ENCODE measurements around the gene VPS51. TPM values are rescaled to one million over a fixed set of nuclear protein-coding genes. Genes with fewer than 3 reads are reported as not detected.

VPS51 gene
- total and polyA plus RNA-seq, 12 donors = 28.0 to 269 (median 146) TPM

DNA sequence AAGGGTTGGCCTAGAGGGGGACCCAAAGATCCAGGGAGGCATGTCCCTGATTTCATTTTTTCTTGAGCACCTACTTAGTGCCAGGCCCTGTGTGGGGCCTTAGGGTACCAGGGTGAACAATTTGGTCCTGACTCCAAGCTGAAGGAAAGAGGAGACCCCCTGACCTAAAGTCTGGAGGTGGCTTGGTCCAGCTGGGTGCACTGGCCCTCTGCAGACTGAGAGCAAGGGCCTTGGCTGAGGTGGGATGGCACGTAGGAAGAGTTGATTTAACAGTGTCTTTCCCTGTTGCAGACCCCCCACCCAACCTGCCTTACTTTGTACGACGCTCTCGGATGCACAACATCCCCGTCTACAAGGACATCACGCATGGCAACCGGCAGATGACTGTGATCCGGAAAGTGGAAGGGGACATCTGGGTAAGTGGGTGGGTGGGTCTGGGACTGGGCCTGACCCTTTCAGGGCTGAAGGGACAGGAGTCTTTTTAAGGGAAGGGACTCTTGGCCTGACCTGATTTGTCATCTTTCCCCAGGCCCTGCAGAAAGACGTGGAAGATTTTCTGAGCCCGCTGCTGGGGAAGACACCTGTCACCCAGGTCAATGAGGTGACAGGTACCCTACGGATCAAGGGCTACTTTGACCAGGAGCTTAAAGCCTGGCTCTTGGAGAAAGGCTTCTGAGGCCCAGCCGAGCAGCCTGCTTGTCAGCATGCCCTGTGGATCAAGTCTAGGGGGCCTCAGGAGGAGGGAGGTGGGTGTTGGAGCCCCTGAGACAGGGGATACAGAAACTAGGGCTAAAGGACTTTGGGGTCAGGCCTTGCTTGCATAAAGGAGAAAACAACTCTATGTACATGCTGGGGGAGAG lies 29.4 kb downstream of the VPS51 start:
- peak in 4 of 7 donors; percentile 4 to 51 (median 13) for DNase-seq
- 83 to 87% (median 86%) methylated on average over 9 to 12 of the region's 12 CpGs for WGBS, 4 donors
- TF ChIP-seq, protein P1, sequence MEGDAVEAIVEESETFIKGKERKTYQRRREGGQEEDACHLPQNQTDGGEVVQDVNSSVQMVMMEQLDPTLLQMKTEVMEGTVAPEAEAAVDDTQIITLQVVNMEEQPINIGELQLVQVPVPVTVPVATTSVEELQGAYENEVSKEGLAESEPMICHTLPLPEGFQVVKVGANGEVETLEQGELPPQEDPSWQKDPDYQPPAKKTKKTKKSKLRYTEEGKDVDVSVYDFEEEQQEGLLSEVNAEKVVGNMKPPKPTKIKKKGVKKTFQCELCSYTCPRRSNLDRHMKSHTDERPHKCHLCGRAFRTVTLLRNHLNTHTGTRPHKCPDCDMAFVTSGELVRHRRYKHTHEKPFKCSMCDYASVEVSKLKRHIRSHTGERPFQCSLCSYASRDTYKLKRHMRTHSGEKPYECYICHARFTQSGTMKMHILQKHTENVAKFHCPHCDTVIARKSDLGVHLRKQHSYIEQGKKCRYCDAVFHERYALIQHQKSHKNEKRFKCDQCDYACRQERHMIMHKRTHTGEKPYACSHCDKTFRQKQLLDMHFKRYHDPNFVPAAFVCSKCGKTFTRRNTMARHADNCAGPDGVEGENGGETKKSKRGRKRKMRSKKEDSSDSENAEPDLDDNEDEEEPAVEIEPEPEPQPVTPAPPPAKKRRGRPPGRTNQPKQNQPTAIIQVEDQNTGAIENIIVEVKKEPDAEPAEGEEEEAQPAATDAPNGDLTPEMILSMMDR (IDR thresholded peaks at IDR 0.05) = no peak
- TF ChIP-seq POLR2A (IDR thresholded peaks at IDR 0.05) = no peak
- H3K27me3 ChIP-seq = no peaks in the 10 kb centered on the region
- no peaks in the 10 kb centered on the region for H3K9me3 ChIP-seq (replicated peaks in 1 of 3)
- peaks cover 0 to 66% of the 10 kb centered on the region in 2 donors for H3K36me3 ChIP-seq (replicated peaks in 1 of 2)
- no peak overlapping the region for H3K4me3 ChIP-seq
- peaks cover 16 to 30% of the 10 kb centered on the region in 2 donors for H3K4me1 ChIP-seq (replicated peaks in 1 of 2)
- no peak overlapping the region for H3K27ac ChIP-seq
- intact Hi-C loops (cut with DNase I) = no loop called here

- TF ChIP-seq POLR2A (IDR thresholded peaks at IDR 0.05) = no peak
- TF ChIP-seq, protein P1 (IDR thresholded peaks at IDR 0.05) = no peak
- no peaks in the 10 kb centered on the region for H3K9me3 ChIP-seq (replicated peaks in 1 of 3)
- H3K27me3 ChIP-seq = no peaks in the 10 kb centered on the region
- peaks cover 10 to 21% of the 10 kb centered on the region in 2 donors for H3K4me1 ChIP-seq (replicated peaks in 1 of 2)
- H3K36me3 ChIP-seq (replicated peaks in 1 of 2) = peaks cover 0 to 75% of the 10 kb centered on the region in 2 donors
- H3K4me3 ChIP-seq = no peak overlapping the region
- no peak overlapping the region for H3K27ac ChIP-seq
- peak in 4 of 7 donors; percentile 6 to 50 (median 17) for DNase-seq
- intact Hi-C loops (cut with DNase I) = no loop called here
- WGBS, 4 donors = 76 to 87% (median 80%) methylated on average over 6 of the region's 6 CpGs
Observed at GRCh38 chr11:65126624-65127274, 30.7 kb downstream of the VPS51 start.

DNA sequence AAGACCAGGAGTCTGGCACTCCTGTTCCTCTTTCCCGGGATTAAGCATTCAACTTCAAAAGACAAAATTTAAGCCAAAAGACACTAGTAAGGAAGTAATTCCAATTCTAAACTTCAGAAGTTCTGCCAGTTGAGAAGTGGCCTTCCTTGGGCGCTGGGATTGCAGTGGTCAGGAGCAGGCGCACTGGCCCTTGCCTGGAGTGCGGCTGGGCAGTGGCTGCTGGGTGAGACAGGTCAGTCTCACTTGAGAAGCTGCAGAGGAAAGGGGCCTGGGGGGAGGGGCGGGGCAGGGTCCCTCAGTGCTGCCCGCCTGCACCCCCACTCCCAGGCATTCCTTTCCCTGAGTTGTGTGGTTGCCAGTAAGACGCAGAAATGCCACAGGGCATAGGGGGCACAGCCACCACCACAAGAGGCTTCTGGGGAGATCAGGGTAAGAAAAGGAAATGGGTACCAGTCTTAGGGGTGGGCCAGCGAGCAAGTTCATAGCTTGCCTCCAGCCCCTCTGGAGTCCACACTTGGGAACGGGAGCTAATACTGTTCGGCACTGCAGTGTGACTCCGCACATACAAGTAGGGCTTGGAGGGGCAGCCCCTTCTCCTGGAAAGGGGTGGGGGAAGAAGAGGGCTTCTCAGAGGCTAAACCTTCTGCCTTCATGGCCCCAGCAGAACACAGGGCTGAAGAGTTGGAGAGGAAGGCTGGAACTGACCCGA lies 31.6 kb downstream of the VPS51 start:
- 73 to 80% (median 77%) methylated on average over 10 to 12 of the region's 12 CpGs for WGBS, 4 donors
- Histone ChIP-seq H3K27ac (no peak overlapping the region), H3K9me3 (replicated peaks in 1 of 3) (no peaks in the 10 kb centered on the region), H3K4me1 (replicated peaks in 1 of 2) (peaks cover 10 to 28% of the 10 kb centered on the region in 2 donors), H3K4me3 (no peak overlapping the region), H3K27me3 (no peaks in the 10 kb centered on the region), H3K36me3 (replicated peaks in 1 of 2) (peaks cover 0 to 84% of the 10 kb centered on the region in 2 donors)
- TF ChIP-seq POLR2A (IDR thresholded peaks at IDR 0.05) = no peak
- TF ChIP-seq, protein P1 (IDR thresholded peaks at IDR 0.05) = no peak
- peak in 3 of 7 donors; percentile 7 to 53 (median 12) for DNase-seq
- intact Hi-C loops (cut with DNase I) = no loop called here

Data from adrenal gland (tissue), 12 donors.